LHCN-M2 (cell line): ENCODE results near the gene CFAP43. TPM values are rescaled to one million over a fixed set of nuclear protein-coding genes. Genes with fewer than 3 reads are reported as not detected.

Experiments
- DNase-seq: peaks from one replicate; pipeline ENCODE4 v3.0.0-alpha.2; 2012; ENCODE audit warnings: low read depth
- total RNA-seq: library from RNA; depleted of rRNA; stranded (reverse); fragments of >200 nt; gene quantifications from 2 replicates; pipeline ENCODE4 v1.2.3, GENCODE V29; 2014

CFAP43 gene
- total RNA-seq, 1 experiment from 2014 or later = 0.06 TPM

DNA sequence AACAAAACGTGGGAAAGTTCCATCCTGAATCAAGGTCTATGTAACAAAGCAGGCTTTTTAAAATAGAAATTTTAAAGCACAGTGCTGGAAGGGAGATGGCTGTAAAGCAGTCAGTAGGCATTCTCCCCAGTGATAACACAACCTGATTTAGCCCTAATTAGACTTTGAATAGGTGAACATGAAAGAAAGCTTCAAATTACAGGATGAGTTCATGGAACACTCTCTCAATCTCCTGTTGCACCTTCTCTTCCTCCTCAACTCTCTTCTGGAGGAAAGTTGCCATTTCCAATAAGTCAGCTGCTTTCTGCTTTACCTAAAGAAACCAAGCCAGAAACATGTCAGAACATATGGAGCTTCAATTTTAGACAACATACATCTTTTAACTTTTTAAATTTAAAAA is 90.1 kb downstream of the CFAP43 start:
- no peak for DNase-seq

DNA sequence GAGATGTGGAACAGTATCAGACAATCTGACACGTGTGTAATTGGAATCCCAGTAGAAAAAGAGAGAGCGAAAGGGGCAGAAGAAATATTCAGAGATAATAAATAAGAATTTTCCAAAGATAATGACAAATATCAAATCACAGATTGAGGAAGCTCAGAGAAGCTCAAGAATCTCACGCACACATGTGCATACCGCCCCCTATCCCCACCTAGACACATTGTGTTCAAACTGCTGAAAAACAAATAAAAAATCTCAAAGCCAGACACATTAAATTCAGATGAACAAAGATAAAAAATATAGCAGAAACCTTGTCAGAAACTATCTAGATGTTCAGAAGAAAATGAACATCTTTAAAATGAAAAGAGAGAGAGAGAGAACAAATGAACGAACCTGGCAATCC is 92.9 kb downstream of the CFAP43 start:
- no peak for DNase-seq

DNA sequence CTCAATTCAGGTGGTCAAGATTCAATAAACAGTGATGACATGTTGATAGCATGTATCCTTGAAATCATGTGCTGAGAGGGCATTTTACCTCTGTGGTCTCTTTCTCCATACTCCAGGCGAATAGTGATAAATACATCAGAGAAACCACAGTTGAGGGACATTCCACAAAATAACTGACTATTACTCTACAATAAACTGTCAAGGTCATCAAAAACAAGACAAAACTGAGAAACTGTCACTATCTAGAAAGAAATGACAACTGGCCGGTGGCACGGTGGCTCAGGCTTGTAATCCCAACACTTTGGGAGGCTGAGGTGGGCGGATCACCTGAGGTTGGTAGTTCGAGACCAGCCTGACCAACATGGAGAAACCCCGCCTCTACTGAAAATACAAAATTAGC is 94.0 kb downstream of the CFAP43 start:
- DNase-seq = no peak

DNA sequence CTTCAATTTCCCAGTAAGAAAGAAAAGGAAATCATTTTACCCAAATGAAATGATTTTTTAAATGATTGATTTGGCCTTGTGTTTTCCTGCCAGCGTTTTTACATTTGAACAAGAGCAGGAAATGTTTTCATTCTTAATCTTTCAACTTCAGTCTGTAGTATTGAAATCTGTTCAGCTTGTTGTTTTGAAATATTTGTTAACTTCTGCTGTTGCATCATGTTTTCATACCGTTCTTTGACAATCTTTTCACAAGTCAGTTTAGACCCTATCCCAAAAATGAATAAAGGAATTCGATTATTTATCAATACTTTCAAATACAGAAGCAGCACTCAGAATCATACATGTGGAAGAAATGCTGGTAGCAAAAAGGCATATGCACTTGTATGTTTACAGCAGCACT is 102.1 kb downstream of the CFAP43 start:
- no peak for DNase-seq

DNA sequence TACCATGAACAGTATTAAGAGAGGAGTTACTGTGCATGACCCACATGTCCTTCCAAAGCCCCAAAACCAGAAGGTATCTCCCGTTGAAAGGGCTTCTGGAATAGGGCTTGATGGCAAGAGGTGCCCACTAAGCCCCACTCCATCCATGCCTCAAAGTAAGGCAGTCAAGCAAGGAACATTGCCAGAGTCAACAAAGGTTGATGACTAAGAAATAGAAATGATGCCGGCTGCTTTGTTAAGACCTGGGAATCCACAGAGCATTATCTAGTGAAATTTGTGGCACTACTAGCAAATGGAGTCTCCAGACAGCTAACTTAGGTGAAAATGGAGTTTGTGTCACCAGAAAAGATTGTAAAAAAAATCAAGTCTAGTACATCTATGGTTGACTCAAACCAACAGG is 104.0 kb downstream of the CFAP43 start:
- peak; percentile 50 for DNase-seq

GRCh38 chr10:104127411-104127810 is 104.8 kb downstream of the CFAP43 start:
- peak; percentile 37 for DNase-seq

DNA sequence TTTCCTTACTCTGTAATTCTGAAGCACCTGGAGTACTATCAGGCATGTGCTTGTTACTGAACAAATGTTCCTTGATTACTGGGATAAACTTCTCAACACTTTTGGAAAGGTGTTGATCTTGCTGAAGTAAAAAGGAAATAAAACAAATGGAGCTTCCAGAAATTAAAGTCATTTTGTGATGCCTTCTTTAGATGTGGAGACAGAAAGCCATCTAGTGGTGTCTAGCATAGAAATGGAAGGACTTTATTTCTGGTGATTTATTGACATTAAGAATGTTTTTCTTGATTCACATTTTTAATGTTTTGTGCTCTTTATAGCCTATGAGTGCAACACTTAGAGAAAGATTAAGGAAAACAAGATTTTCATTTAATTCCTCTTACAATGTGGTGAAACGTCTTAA is 108.8 kb downstream of the CFAP43 start:
- no peak for DNase-seq

DNA sequence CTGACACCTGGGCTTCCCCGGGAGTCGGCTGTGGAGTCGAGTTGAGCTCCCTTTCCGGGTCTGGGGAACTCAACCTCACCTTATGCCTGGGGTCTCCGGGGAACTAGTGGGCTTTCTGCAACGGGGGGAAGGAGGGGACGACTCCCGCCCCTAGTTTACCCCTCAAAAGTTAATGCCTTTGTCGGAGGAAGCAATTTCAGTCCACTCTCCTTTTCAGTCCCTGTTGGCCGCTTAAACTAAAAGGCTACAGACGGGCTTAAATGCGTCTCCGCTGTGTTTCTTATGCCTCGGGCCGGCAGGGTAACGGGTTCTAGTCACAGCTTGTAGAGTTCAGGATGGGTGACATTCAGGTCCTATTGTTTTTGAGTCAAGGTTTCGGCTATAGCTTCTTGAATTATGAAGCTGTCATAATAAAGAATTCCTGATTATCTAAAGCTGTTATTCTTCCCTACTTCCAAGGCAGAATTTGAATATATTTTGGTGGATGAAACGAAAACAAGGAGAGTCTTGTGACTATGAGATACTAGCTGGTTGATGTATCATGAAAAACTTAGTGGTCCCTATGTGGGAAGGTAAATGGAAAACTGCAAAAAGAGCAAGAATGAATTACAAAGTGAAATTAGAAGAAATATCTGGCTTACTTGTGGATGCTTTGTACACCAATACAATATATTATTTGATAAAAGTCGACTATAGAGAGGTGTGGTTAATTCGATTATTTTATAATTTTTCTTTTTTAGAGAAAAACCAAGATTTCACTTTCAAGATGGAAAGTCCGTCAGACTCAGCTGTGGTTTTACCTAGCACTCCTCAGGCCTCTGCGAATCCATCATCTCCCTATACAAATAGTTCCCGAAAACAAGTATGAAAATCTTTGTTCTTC is 109.7 kb downstream of the CFAP43 start:
- DNase-seq = no peak

- peak; percentile 98 for DNase-seq
Observed at GRCh38 chr10:104121485-104122224, 110.5 kb downstream of the CFAP43 start, which contains the start of gene SFR1. SFR1 (plus strand) TSS chr10:104122171; CDS start chr10:104122184, 13 bp downstream.

DNA sequence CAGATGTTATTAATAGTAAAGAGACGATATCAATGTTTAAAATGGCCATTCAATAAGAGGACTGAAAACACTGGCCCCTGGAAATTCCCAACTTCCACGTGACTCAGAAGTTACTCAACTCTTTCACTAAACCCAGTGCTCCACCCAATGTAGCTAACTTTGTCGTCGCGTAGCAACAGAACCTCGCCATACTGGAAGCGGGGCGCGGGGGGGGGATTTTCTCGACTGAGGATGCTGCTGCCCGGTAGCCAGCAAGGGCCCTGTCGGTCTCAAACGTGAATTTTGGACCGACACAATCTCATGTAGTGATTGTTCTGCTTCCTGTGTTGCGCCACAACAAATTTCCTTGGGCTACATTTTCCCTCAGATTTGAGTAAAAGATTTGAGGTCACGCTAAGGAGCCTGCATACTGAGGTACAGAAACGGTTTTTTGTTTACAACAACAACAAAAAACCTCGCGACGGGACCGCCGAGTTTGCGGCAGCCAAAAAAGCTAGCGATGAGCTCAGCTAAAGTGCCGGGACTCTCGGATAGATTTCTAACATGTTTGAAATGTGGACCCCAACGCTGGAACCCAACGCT is 111.2 kb downstream of the CFAP43 start:
- peak; percentile 96 for DNase-seq

DNA sequence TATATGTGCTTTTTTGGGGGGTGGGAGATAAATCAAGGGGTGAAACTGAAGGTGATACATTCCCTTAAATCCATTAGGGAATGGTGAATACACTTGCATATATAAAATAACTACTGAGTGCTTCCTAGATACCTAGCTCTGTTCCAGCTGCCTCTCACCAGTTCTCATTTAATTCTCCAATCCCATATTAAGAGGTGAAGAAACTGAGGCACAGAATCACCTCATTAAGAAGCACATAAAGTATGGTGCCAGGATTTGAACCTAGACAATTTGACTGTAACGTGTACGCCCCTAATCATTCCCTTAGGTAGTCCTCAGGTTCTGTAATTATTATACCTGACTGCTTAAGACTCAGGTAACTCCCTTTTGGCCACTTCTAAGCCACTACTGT is 111.7 kb downstream of the CFAP43 start:
- DNase-seq = no peak

DNA sequence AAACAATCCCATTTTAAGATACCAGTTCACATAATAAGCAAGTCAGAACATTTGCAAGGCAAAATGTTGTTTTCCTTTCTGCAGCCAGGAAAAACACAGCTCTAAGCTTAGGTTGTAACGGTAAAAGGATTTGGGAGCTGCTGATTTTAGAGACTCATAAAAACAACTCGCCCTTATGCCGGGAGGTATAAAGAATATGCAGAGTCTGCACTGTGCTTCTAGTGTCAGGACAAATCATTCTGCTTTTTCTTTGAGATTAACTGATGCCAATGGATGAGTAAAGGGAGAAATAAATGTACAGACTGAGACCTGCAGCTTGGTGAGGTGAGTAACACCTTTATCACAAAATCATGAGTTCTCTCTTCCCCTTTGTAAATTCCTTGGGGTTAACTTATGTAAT is 112.2 kb downstream of the CFAP43 start:
- no peak for DNase-seq

GRCh38 chr10:104117839-104118323 is 114.3 kb downstream of the CFAP43 start:
- DNase-seq = peak; percentile 40

DNA sequence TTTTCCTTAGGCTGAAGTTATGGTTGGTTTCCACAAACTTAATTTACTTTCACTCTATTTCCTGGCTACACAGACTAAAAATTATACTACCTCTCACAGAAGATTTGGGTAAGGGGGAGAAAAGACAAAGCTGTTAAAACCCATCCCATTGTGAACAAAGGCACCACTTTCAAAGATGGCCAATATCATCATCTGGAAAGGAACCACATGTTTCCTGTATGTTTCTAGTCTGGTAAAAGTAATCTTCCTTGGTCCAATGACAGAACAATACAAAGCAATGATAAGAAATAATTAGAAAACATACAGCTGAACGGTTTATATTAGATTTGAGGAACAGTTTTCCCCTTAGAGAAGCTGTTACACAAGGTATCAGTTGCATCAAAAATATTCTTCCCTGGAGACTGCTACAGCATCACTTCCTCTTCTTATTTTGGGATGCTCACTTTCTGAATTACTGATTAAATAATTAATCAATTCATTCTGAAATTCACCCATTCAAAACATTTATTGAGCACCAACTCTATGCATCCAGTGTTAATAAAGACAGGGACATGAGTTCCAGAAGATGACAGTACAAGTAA is 118.7 kb downstream of the CFAP43 start:
- DNase-seq = no peak

GRCh38 chr10:104109908-104110662 is 122.1 kb downstream of the CFAP43 start:
- peak; percentile 87 for DNase-seq

DNA sequence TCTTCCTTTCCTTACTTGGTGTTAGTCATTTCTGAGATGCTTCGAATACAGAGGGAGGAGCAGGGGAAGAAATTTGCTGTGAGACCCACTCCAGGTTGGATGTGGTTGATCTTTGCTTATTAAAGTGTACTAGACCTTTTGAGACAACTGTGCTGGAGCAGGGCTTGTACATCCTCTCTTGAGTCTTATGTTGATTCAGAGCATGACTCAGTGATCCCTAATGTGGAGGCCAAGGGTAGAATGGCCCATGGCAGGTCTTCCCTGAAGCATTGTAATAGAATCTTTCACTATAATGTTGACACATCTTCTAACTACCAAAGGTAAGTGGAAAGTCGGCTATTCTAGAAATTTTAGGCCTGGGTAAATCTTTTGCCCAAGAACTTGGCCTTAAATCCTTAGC is 127.2 kb downstream of the CFAP43 start:
- peak; percentile 54 for DNase-seq

- no peak for DNase-seq
Observed at GRCh38 chr10:104104418-104104817, 127.7 kb downstream of the CFAP43 start.

- DNase-seq = no peak
Observed at GRCh38 chr10:104103956-104104355, 128.2 kb downstream of the CFAP43 start.

GRCh38 chr10:104101902-104102301 is 130.3 kb downstream of the CFAP43 start:
- DNase-seq = no peak

GRCh38 chr10:104100795-104101194 is 131.4 kb downstream of the CFAP43 start:
- DNase-seq = no peak

- DNase-seq = no peak
Observed at GRCh38 chr10:104099941-104100340, 132.2 kb downstream of the CFAP43 start.
